Measurements from ENCODE around the gene CRTC1.

The CRTC1 gene

DNA sequence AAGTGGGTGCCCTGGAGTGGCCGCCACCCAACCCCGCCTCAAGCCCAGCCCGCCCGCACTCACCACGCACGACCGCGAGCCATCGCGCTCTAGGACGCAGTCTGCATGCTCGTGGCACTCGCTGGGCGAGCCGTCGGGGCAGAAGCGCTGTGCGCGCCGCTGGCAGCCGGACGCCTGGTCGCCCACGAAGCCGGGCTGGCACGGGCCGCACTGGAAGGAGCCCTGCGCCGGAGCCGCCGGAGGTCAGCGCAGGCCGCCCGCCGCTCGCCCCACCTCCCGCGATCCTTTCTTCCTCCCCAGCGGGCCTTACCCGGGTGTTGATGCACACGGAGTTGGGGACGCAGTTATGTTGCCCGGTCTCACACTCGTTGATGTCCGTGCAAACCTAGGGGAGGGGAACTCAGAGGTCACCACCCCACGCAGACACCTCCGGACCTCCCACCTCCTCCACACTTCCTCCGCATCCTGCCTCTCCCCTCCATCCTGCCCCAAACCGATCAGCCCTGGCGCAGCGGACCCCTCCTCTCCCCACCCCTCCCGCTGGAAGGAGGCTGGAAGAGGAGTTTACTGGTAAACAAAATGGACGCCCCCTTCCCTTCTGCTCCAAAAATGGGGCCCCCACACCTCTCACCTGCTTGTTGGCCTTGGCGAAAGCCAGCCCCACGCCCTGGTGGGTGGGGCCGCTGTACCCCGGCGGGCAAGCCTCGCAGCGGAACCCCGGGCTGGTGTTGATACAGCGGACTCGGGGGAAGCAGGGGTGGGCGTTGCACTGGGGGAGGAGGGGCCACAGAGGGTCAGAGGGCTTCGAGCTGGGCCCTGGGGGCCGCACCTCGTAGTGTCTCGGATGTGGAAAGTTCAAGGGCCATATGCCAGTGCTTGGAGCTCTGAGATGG lies 105.3 kb downstream of the CRTC1 start:
- no peak for DNase-seq

DNA sequence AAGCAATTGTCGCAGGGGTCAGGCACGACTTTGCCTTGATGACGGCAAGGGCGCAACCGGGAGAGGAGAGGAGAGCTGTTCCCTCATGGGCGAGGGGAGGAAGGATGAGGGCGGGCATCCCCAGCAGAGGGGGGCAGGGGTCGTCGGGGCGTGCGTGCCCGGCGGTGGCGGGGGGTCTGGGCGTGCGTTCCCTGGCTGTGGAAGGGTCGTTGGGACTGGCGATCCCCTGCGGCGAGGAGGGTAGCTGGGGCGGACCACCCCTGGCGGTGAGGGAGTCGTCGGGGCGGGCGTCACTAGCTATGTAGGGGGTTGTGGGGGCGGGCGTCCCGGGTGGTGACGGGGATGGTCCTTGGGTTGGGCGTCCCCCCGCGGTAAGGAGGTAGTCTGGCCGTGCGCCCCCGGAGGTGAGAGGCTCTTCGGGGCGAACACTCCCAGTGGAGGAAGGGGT lies 106.0 kb downstream of the CRTC1 start:
- no peak for DNase-seq

DNA sequence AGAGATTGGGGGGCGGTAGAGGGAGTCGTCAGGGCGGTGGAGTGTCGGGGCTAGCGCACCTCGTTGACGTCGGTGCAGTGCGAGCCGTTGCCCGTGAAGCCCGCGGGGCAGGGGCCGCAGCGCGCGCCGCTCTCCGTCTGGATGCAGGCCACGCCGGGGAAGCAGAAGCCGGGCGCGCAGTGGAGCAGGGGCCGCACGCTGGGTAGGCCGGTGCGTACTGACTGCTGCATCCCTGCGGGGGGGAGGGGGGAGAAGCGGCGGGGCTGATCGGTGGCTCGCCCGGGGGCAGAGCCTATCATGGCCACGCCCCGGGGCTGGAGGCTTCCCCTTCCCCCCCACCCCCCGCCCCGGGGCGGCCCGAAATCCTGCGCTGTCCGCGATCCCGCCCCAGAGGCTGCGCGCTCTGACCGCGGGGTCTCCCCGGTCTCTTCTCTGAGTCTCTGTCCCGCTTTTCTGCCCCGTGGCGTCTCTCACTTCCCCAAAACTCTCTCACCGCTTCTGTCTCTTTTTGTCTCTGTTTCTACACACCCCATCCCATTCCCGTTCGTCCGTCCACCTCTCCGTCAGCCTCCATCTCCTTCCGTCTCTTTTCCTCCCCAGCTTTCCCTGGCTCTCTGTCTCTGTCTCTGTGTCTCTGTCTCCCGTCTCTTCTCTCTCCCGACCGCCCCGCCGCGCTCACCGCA lies 106.5 kb downstream of the CRTC1 start:
- peak; percentile 40 for DNase-seq

DNA sequence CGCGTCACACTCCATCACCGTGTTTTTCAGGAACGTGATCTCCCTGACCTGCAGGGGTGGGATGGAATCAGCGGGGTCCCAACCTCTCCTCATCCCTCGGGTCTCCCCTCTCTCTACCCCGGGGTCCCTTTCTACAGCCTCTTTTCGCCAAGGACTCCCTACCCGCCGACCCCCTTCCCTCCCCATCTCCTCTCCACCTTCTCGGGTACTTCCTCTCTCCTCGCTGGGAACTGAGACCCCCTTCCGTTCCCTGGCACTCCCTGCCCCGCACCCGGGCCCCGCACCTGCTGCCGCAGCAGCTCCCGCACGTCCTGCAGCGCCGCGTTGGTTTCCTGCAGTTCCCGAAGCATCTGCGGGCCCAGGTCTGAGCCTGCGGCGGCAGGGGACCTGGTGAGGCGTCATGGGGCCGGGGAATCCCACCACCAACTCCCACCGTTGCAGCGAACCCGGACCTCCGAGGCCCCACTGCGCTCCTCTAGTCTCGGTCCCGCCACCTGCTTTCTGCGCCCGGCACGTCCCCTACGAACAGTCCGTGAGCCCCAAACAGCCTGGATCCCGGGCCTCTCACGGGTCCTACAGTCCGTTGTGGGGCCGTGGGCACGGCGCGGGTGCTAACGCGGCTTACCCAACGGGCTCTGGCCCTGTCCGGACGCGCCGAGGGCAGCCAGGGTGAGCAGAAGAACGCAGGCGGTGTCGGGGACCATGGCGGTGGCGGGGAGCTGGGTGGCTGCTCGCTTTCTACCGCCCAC lies 107.3 kb downstream of the CRTC1 start, which contains the start of gene COMP:
COMP (minus strand) TSS at position 740 of the 749 bp plus-strand sequence; CDS start at position 704, 36 bp downstream.
- no peak for DNase-seq

DNA sequence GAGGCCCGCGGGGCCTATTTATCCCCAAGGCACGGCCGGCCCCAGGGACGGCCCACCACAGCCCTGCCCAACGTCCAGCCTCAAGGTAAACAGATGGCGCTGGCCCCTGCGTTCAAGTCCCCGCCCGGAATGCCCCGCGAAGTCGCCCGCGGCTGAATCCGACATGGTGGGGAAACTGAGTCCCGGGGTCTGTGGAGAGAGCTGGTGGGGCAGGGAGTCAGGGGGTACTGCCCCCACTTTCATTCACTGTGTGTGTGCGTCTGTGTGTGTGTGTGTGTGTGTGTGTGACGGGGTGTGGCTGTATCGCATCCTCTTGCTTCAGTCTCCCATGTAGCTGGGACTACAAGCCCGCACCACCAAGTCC lies 107.8 kb downstream of the CRTC1 start:
- no peak for DNase-seq

DNA sequence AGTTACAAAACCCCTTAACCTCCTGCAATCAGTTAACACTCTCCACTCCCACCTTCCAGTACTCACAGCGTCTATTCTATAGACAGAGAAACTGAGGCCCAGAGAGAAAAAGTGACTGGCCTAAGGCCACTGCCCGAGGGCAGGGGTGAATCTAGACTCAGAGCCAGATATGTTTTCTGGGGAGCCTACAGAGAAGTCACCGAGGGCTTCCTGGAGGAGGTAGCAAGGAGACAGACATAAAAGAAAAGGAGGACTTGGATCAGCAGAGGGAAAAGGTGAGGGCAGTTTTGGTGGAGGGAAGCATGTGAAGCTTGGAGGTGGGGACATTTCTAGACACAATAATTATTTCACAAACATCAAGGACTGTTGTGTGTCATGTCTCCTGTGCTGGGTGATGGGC lies 109.2 kb downstream of the CRTC1 start:
- no peak for DNase-seq

DNA sequence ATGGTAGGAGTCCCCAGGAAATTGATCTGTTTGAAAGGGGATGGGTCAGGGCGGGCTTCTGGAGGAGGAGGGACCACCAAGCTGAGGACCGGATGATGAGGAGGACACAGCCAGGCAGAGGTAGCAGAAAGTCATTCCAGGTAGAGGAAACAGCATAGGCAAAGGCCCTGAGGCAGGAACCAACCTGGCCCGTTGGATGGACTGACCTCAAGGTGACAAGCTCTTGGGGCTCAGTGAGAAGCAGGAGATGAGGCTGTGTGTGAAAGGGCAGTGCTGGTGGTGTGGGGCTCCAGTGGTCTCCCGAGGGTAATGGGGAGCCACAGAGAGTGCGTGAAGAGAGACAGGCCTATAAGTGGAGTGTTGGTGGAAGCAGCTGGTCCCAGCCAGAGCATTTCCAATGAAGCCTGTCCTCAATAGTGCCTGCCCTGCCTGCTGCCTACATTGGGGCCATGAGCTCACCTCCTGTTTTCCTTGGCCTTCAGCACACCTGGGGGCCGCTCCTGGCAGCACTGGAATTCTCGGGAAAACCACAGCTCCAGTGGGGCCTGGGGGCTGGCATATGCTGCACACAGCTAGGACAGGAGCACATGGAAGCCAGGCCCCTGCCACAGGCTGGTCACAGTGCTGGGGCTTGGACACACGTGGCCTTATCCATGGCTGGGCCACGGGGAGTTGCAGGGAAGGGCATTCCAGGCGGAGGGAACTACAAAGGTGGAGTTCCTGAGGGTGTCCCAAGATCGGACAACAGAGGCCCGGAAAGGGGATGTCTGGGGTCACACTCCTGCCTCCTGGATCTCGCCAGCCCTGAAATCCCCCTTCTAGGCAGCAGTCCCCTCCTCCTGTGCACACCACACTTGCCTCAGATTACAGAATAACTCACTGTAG lies 109.9 kb downstream of the CRTC1 start:
- no peak for DNase-seq

DNA sequence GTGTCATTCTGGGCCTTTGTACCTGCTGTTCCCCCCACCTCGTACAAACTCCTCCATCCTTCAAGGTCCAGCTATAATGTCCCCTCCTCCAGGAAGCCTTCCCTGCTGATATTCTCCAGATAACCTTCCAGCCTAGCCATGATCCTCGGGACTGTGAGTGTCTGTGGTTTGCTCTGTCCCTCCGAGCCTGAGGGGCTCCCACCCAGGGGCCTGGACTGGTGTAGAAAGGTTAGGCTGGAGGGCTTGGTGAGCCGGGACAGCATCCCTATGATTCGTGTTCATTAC lies 110.5 kb downstream of the CRTC1 start:
- DNase-seq: no peak

DNA sequence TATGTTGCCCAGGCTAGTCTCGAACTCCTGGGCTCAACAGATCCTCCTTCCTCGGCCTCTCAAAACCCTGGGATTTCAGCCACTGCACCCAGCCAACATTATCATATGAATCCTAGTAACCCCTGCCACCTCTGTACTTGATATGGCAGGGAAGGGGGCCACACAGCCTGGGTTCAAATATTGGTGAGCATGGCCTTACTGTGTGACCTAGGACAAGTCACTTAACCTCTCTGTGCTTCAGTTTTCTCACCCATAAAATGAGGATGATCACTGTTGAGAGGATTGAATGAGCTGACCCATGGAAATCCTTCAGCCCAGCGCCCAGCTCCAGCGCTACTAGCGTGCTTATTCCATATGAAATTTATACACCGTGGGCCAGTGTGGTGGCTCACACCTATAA lies 111.2 kb downstream of the CRTC1 start:
- DNase-seq: no peak

DNA sequence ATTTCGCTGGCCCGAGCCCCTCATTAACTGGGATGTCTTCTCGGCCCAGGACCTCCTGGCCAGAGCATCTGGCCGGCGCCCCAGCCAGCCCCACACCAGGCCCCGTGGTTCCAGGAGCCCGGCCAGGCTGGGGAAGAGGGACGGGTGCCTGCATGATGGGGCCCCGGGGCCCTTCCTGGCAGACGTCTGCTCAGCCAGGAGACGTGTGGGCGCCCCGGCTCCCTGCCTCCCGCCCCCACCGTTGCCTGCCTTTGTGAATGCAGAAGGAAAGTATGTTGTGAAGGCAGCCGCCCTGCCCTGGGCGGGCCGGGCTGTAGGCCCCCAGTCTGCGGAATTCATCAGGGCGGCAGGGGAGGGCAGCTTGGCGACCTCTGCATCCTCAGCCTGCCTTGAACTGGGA lies 112.1 kb downstream of the CRTC1 start:
- no peak for DNase-seq

DNA sequence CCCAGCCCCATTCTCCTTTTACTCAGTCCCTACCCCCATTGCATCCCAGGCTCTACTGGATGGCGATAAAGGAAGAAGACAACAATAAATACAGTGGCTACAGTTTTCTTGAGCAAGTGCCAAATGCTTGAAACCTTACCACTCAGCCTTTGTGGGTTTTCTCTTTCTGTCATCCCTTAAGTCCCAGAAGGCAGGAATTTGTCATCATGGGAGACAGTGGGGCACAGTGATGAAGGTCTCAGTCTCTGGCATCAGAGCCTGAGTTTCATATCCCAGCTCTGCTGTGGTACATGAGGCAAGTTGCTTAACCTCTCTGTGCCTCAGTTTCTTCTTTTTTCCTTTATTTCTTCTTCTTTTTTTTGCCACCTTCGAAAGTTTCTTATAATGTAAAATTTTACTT lies 112.8 kb downstream of the CRTC1 start:
- DNase-seq: no peak

DNA sequence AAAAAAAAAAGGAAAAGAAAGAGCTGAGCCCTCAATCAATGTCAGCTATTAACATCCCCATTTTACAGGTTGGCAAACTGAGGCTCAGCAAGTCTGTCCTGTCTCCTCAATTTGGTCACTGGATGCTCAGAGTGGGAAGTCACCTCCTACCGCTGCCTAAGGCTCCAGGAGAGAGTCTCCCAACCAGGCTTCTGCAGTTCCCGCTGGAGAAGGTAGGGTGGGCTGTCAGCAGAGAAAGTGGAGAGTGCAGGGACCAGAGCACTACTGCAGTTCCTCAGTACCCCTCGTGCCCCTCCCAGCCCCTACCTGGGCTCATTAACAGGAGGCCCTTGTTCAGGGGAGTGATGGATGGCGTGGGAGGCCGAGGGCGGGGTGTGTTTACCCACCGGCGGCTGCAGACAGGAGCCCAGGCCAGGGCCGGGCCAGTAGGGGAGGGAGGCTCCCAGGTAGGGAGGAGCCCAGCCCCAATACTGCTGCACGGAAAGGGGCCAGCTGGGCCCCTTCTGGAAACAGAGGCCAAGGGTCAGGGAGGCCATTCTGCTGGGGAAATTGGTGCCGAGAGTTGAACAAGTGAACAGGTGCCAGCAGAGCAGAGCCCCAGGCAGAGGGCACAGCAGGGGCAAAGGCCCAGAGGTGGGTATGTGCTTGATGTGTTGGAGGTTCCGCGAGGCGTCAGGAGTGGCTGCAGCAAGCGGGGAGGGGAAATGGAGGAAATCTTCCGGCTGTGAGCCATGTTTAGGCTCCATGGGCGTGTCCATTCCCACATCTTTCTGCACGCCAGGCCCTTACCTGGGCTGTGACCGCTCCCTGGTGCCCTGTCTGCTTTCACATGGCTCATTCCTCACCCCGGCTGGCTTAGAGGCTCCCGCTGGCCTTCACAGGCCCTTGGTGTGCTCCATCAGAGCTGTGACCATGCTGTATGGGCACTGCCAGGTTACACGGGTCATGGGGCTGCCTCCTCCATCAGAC lies 115.2 kb downstream of the CRTC1 start:
- no peak for DNase-seq

DNA sequence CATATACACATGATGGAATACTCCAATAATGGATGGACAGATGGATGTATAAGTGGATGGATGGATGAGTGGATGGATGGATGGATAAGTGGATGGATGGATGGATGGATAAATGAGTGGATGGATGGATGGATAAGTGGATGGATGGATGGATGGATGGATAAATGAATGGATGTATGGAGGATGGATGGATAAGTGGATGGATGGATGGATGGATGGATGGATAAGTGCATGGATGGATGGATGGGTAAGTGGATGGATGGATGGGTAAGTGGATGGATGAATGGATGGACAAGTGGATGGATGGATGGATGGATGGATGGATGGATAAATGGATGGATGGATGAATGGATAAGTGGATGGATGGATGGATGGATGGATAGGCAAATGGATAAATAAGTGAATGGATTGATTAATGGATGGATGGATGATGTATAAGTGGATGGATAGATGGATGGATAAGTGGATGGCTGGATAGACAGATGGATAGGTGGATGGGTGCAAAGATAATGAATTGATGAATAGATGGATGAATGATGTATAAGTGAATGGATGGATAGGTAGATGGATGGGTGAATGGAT lies 116.0 kb downstream of the CRTC1 start:
- DNase-seq: no peak

DNA sequence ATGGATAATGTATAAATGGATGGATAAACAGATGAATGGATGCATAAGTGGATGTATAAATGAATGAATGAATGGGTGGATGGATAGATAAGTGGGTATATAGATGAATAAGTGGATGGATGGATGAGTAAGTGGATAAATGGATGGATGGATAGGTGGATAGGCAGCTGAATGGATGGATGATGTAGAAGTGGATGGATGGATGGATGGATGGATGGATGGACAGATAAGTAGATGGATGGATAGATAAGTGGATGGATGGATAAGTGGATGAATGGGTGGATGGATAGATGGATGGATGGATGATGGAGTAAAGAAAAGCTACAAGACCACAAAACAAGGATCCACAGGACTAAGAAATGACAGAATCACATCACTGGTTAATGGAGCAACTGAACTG lies 116.6 kb downstream of the CRTC1 start:
- no peak for DNase-seq

DNA sequence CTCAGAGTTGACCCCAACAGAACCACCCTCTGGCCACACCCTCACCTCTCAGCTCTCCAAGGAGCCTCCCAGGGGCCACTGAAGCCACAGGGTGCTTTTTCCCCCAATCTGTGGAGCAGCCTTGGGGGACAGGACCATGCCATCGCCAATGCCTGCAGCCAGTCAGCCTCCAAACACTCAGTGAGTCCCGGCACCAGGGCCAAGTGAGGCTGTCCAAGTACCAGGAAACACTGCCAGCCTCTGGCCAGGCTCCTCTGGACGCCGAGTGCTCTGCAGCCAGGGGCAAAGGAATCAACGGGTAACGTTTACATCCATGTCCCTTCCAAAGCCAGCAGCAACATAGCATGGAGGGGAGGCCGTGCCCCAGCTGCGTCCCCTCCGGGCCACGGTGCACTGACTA lies 117.2 kb downstream of the CRTC1 start:
- no peak for DNase-seq

DNA sequence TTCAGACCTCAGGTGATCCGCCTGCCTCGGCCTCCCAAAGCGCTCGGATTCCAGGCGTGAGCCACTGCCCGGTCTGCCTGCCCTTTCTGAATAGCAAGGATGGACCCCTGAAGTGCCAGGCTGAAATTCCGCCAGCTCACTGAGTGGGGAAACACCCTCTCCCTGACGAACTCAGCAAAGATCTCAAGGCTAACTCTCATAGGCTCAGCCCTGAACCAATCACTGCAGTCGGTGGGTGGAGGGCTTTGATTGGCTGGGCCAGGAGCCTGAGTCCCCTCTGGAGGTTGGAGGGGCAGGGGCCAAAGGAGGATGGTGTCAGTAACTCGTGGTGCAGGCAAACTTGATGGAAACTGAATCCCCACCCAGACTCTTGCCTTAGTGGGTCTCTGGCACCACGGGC lies 118.9 kb downstream of the CRTC1 start:
- no peak for DNase-seq

DNA sequence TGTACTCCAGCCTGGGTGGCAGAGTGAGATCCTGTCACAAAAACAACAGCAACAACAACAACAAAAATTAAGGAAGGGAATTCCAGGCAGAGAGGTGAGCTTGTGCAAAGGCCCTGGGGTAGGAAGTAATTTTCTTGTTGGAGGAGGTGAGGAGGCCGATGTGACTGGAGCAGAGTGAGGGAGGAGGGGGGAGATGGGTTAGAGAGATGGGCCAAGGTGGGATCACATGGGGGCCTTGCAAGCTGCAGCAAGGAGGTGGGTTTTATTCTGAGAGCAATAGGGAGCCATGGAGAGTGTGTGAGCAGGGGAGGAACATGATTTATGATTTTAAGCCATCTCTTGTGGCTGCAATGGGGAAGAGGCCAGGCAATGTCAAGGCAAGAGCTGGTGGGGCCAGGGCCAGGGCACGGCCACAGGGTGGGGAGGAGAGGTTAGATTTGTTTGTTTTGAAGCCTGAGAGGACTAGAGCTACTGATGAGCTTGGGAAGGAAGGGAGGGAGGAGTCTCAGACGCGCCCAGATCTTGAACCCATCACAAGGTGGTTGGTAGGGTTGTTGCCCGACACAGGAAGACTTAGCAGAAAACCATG lies 120.2 kb downstream of the CRTC1 start:
- DNase-seq: no peak

DNA sequence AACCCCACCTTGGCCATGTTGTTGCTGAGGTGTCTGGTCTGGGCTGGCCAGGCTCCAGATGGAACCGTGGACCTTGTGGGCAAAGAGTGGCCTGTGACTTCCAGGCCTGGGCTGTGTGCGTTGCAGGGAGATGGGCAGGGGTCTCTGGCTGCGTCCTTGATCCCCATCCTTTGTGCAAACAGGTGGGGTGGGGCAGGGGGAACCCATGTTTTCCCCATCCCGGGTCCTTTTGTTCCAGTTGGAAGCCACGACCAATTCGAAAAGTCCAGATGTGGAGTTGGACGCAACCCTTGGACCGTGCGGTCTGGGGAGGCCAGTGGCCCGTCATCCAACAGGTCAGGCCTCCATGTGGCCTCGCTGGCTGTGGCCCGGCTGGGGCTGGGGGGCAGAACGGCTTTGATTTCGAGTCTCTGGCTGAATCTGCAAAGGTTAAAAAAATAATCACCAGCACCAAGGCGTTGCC lies 120.7 kb downstream of the CRTC1 start:
- DNase-seq: no peak

DNA sequence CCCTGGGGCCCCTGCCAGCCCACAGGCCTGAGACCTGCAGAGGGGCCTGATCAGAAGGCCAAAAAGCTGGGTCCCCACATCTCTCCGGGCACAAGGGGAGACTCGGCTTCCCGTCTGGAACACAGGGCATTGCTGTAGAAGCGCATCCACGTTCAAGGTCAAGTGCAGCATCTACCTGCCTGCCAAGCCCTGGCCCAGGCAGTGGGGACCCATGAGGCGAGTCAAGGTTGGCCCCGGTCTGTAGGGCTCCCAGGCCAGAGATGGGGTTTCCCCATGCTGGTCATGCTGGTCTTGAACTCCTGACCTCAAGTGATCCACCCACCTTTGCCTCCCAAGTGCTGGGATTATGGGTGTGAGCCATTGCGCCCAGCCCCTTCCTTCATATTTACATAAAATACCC lies 121.2 kb downstream of the CRTC1 start:
- no peak for DNase-seq

DNA sequence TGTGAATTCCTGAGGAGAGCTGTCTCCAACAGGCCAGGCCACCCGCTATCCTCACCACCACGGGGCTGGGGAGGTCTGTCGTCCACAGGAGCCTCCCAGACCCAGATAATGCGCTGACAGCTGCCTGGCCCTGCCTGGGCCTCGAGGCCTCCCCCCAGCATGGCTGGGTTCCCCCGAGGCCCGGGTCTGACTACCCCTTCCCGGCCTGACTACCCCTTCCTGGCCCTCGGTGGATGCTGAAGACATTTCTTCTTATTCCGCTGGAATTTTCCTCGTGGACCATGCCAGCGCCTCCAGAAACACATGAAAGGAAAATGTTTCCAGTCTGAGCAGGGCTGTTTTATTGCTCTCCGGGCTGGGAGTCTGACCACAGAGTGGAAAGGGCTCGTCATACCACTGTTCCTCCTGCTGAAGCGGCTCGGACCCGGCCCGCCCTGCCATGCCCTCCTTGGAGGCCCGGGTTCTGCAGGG lies 124.4 kb downstream of the CRTC1 start:
- no peak for DNase-seq
